ENCODE results near the gene HYAL3. TPM values are rescaled to one million over a fixed set of nuclear protein-coding genes. Genes with fewer than 3 reads are reported as not detected.

Gene HYAL3
- total and polyA plus RNA-seq, 2 of the 13 experiments (the other 11 are each of a cell fraction or from before 2014, with no cell fraction given), result 5.5 to 10.4 TPM

- TF ChIP-seq ZUFSP (CRISPR knock-in tag; IDR thresholded peaks at IDR 0.05; ENCODE audit: borderline replicate concordance) (no peak), ZNF644 (CRISPR knock-in tag; IDR thresholded peaks at IDR 0.05; ENCODE audit: low read depth) (no peak), TERF1 (CRISPR knock-in tag; IDR thresholded peaks at IDR 0.05) (no peak), SMAD9 (CRISPR knock-in tag; IDR thresholded peaks at IDR 0.05) (no peak), NR2F1 (CRISPR knock-in tag; IDR thresholded peaks at IDR 0.05) (no peak), ZNF530 (CRISPR knock-in tag; IDR thresholded peaks at IDR 0.05; ENCODE audit: low read depth) (no peak), KDM2A (CRISPR knock-in tag; IDR thresholded peaks at IDR 0.05; ENCODE audit: borderline replicate concordance, low read depth) (peak; percentile 44; the same call in 1 of the 2 replicates), NCOA5 (CRISPR knock-in tag; IDR thresholded peaks at IDR 0.05) (no peak), ZNF260 (CRISPR knock-in tag; IDR thresholded peaks at IDR 0.05; ENCODE audit: borderline replicate concordance, low read depth) (no peak), ZNF543 (CRISPR knock-in tag; IDR thresholded peaks at IDR 0.05) (peak; percentile 65; the same call in 1 of the 2 replicates), ELF4 (CRISPR knock-in tag; IDR thresholded peaks at IDR 0.05; ENCODE audit: borderline replicate concordance) (peak; percentile 77; the same call in 1 of the 2 replicates), POLR2A (IDR thresholded peaks at IDR 0.05; ENCODE audit: insufficient read depth in 1 of 2, low read depth in 2 of 2, low read length in 2 of 2) (peak in 1 of 2 experiments; percentile 98; a peak in 2 of 4 replicates), KAT8 (CRISPR knock-in tag; IDR thresholded peaks at IDR 0.05) (peak; percentile 77; the same call in 1 of the 2 replicates), MYNN (CRISPR knock-in tag; IDR thresholded peaks at IDR 0.05; ENCODE audit: low read depth) (no peak), ZFP36L1 (CRISPR knock-in tag; IDR thresholded peaks at IDR 0.05) (peak; percentile 51; the same call in 1 of the 2 replicates), E2F2 (CRISPR knock-in tag; IDR thresholded peaks at IDR 0.05; ENCODE audit: borderline replicate concordance) (no peak), RFX1 (IDR thresholded peaks at IDR 0.05) (no peak), TSC22D2 (CRISPR knock-in tag; IDR thresholded peaks at IDR 0.05; ENCODE audit: borderline replicate concordance) (no peak), ZNF180 (CRISPR knock-in tag; IDR thresholded peaks at IDR 0.05; ENCODE audit: borderline replicate concordance, low read depth) (no peak), BCLAF1 (IDR thresholded peaks at IDR 0.05) (no peak), HOMEZ (CRISPR knock-in tag; IDR thresholded peaks at IDR 0.05; ENCODE audit: low read depth) (peak; percentile 20; the same call in 1 of the 2 replicates)
These were observed 4.0 kb upstream of the HYAL3 start, which contains the start of gene HYAL1 (continued) for GRCh38 chr3:50303013-50303815.
